Ovary (tissue), 9 donors: ENCODE results near the gene SMLR1. TPM values are rescaled to one million over a fixed set of nuclear protein-coding genes. Genes with fewer than 3 reads are reported as not detected.

Experiments
- DNase-seq, 5 donors: peaks; one replicate each; pipeline ENCODE4 v3.0.0-alpha.2; 2019 to 2020
- H3K27ac ChIP-seq, 2 donors: fragments of 200-600 bp; one replicate each; pipeline versions ENCODE4 v1.5.1 to v1.8.0; 2019 to 2022
- H3K27me3 ChIP-seq: fragments of 200-600 bp; one replicate; pipeline ENCODE4 v1.8.0; 2022
- H3K36me3 ChIP-seq: fragments of 200-600 bp; sonication (generic); one replicate; pipeline ENCODE4 v1.5.1; 2019
- H3K4me1 ChIP-seq: one replicate; pipeline ENCODE4 v1.8.1; 2013; ENCODE audit warnings: mild to moderate bottlenecking, moderate library complexity; ENCODE audit not compliant: insufficient read depth
- H3K4me3 ChIP-seq: fragments of 200-600 bp; sonication (generic); one replicate; pipeline ENCODE4 v1.5.1; 2017
- H3K9me3 ChIP-seq, 2 donors: fragments of 200-600 bp in 1 of 2; sonication (generic) in 1 of 2; one replicate each; pipeline versions ENCODE4 v1.5.1 to v1.8.1; 2013 to 2019; ENCODE audit warnings: mild to moderate bottlenecking in 1 of 2, moderate library complexity in 1 of 2
- CTCF ChIP-seq, 3 donors: fragments of 450-650 bp in 2 of 3; fragments of 200-600 bp in 1 of 3; IDR thresholded peaks; one replicate each; pipeline versions ENCODE4 v1.5.1 to v1.8.0; 2016 to 2022; ENCODE audit warnings: antibody characterized with exemption in 3 of 3, mild to moderate bottlenecking in 1 of 3
- EP300 ChIP-seq: sonication (generic); formaldehyde crosslinking; IDR thresholded peaks from one replicate; pipeline ENCODE4 v1.6.1; 2017; ENCODE audit warnings: antibody characterized with exemption
- POLR2A ChIP-seq: fragments of 450-650 bp; IDR thresholded peaks from one replicate; pipeline ENCODE4 v1.6.1; 2017; ENCODE audit warnings: antibody characterized with exemption, mild to moderate bottlenecking, moderate library complexity
- WGBS, 3 donors: extraction: QIAGEN DNeasy Blood & Tissue Kit in 1 of 3; methylation state at CpG; one replicate each; pipeline versions ENCODE4 v1.1.5 to v1.1.7; 2013 to 2017; 5-methylcytosine and 5-hydroxymethylcytosine counted together
- intact Hi-C, 4 donors: fragments of 100-400 bp; cut with DNase I; formaldehyde crosslinking; loops; one replicate each; pipeline versions ENCODE4 v1.11.0 to v1.15.1; 2022 to 2023
- polyA plus RNA-seq, 2 donors: library from polyadenylated mRNA; stranded (reverse); fragments of 200-250 nt in 1 of 2; fragments of 350-450 nt in 1 of 2; fragmentation: Illumina TruSeq in 1 of 2; extraction: RNeasy Lipid Tissue Mini Kit (QIAGEN cat#74804) in 1 of 2; gene quantifications; one replicate each; pipeline ENCODE4 v1.2.3, GENCODE V29; 2013 to 2014
- total RNA-seq, 7 donors: library from RNA; depleted of rRNA in 2 of 7; stranded (reverse); fragments of >200 nt in 2 of 7; fragmentation: NEBNext Ultra II Directional in 3 of 7; extraction: Animal tissue kit (Norgen Biotek cat#: 25700) in 3 of 7; gene quantifications; one replicate each; pipeline versions ENCODE4 v1.1.0 to v1.2.4, GENCODE V29; 2016 to 2023
- donor health status: DM: no; HTN: no; CAD: no; lungs with moderate emphysema.
- donor health status: DM: no; HTN: no; CAD: no.
- donor health status: Bipolar disorder and iron deficiency.
- donor health status: DM: yes; HTN: yes; CAD: no.
- donor health status: DM: no; HTN: no; CAD: no.
- donor health status: DM: yes; HTN: yes; CAD: no.

SMLR1 gene
- total and polyA plus RNA-seq, 9 donors: 0.08 to 0.40 (median 0.16) TPM; not detected in 5

- no peaks in the 10 kb centered on the region for H3K27me3 ChIP-seq
- 87 to 92% (median 91%) methylated on average over 3 of the region's 3 CpGs for WGBS, 3 donors
- intact Hi-C loops: no loop called here
- DNase-seq: no peak
- no peak overlapping the region for H3K4me3 ChIP-seq
- H3K4me1 ChIP-seq: no peaks in the 10 kb centered on the region
- no peaks in the 10 kb centered on the region for H3K36me3 ChIP-seq
- no peaks in the 10 kb centered on the region for H3K9me3 ChIP-seq
- TF ChIP-seq EP300 (no peak), POLR2A (no peak), CTCF (IDR thresholded peaks at IDR 0.05) (no peak)
- H3K27ac ChIP-seq: no peak overlapping the region
These were observed 45.6 kb upstream of the SMLR1 start for GRCh38 chr6:130781557-130781956.

- no peaks in the 10 kb centered on the region for H3K4me1 ChIP-seq
- no peak overlapping the region for H3K27ac ChIP-seq
- no peak for DNase-seq
- H3K36me3 ChIP-seq: no peaks in the 10 kb centered on the region
- no peaks in the 10 kb centered on the region for H3K27me3 ChIP-seq
- H3K9me3 ChIP-seq: no peaks in the 10 kb centered on the region
- H3K4me3 ChIP-seq: no peak overlapping the region
- 27 to 42% (median 34%) methylated on average over 2 of the region's 2 CpGs for WGBS, 3 donors
- intact Hi-C loops: no loop called here
- TF ChIP-seq EP300: no peak
- TF ChIP-seq POLR2A: no peak
- no peak for TF ChIP-seq CTCF (IDR thresholded peaks at IDR 0.05)
These were observed 43.6 kb upstream of the SMLR1 start for GRCh38 chr6:130783416-130784107.

GRCh38 chr6:130787726-130788500, 39.3 kb upstream of the SMLR1 start:
- WGBS, 3 donors: 62 to 89% (median 71%) methylated on average over 3 of the region's 3 CpGs
- Histone ChIP-seq H3K36me3 (no peaks in the 10 kb centered on the region), H3K4me3 (no peak overlapping the region), H3K9me3 (no peaks in the 10 kb centered on the region), H3K27ac (no peak overlapping the region), H3K4me1 (no peaks in the 10 kb centered on the region), H3K27me3 (no peaks in the 10 kb centered on the region)
- intact Hi-C loops: no loop called here
- TF ChIP-seq POLR2A (no peak), EP300 (no peak), CTCF (IDR thresholded peaks at IDR 0.05) (no peak)
- DNase-seq: no peak

- Histone ChIP-seq H3K27ac (no peak overlapping the region), H3K9me3 (no peaks in the 10 kb centered on the region), H3K4me3 (no peak overlapping the region), H3K4me1 (no peaks in the 10 kb centered on the region), H3K27me3 (no peaks in the 10 kb centered on the region), H3K36me3 (no peaks in the 10 kb centered on the region)
- 81 to 89% (median 84%) methylated on average over 5 of the region's 5 CpGs for WGBS, 3 donors
- intact Hi-C loops: no loop called here
- no peak for TF ChIP-seq POLR2A
- no peak for TF ChIP-seq EP300
- TF ChIP-seq CTCF (IDR thresholded peaks at IDR 0.05): no peak
- DNase-seq: no peak
These were observed 38.3 kb upstream of the SMLR1 start for GRCh38 chr6:130788954-130789353.
